LHCN-M2 (cell line): Measurements from ENCODE around the gene TTC31. TPM values are rescaled to one million over a fixed set of nuclear protein-coding genes. Genes with fewer than 3 reads are reported as not detected.

Source experiments
- total RNA-seq: library from RNA; depleted of rRNA; stranded (reverse); fragments of >200 nt; gene quantifications from 2 replicates; pipeline ENCODE4 v1.2.3, GENCODE V29; 2014; rRNA removed

Gene TTC31
- total RNA-seq, 1 experiment from 2014 or later: 24.2 TPM

Other genes starting within 250 kb of the TTC31 start
- 0.11 TPM in 1 of 2 replicates, not detected in the other for gene SLC4A5, start 139.7 kb upstream of the TTC31 start, total RNA-seq
- 117 and 126 TPM in 2 replicates for gene DCTN1, start 102.8 kb upstream of the TTC31 start, total RNA-seq
- gene C2orf81, start 61.5 kb upstream of the TTC31 start, total RNA-seq: 0.63 and 1.5 TPM in 2 replicates
- gene WDR54, start 61.4 kb upstream of the TTC31 start, total RNA-seq: 40.0 and 55.8 TPM in 2 replicates
- 36.2 and 51.4 TPM in 2 replicates for gene RTKN, start 41.1 kb upstream of the TTC31 start, total RNA-seq
- 5.6 and 23.2 TPM in 2 replicates for gene INO80B, start 28.0 kb upstream of the TTC31 start, total RNA-seq
- gene WBP1, start 24.6 kb upstream of the TTC31 start, total RNA-seq: 58.6 and 65.4 TPM in 2 replicates
- gene MOGS, start 17.7 kb upstream of the TTC31 start, total RNA-seq: 40.8 and 41.6 TPM in 2 replicates
- gene MRPL53, start 10.4 kb upstream of the TTC31 start, total RNA-seq: 23.7 and 26.7 TPM in 2 replicates
- gene CCDC142, start 83 bp upstream of the TTC31 start, total RNA-seq: 13.1 and 13.7 TPM in 2 replicates
- gene LBX2, start 16.5 kb downstream of the TTC31 start, total RNA-seq: 1.2 and 1.6 TPM in 2 replicates
- 29.4 and 29.6 TPM in 2 replicates for gene PCGF1, start 24.6 kb downstream of the TTC31 start, total RNA-seq
- 0.46 and 1.1 TPM in 2 replicates for gene TLX2, start 31.4 kb downstream of the TTC31 start, total RNA-seq
- not detected in 2 replicates for gene DQX1, start 43.1 kb downstream of the TTC31 start, total RNA-seq
- 140 TPM in 2 replicates for gene AUP1, start 46.6 kb downstream of the TTC31 start, total RNA-seq
- gene HTRA2, start 46.9 kb downstream of the TTC31 start, total RNA-seq: 40.9 and 43.2 TPM in 2 replicates
- gene LOXL3, start 70.9 kb downstream of the TTC31 start, total RNA-seq: 9.9 and 11.7 TPM in 2 replicates
- 25.1 and 33.5 TPM in 2 replicates for gene DOK1, start 71.6 kb downstream of the TTC31 start, total RNA-seq
- 0.06 TPM in 1 of 2 replicates, not detected in the other for gene M1AP, start 165.2 kb downstream of the TTC31 start, total RNA-seq
- 8.8 and 11.3 TPM in 2 replicates for gene SEMA4F, start 171.2 kb downstream of the TTC31 start, total RNA-seq